EH (cell line): ENCODE data around the gene ATIC.

Experiments
- DNase-seq: peaks from one replicate; pipeline ENCODE4 v3.0.0-alpha.2; 2015; ENCODE audit warnings: low read depth

Gene ATIC

DNA sequence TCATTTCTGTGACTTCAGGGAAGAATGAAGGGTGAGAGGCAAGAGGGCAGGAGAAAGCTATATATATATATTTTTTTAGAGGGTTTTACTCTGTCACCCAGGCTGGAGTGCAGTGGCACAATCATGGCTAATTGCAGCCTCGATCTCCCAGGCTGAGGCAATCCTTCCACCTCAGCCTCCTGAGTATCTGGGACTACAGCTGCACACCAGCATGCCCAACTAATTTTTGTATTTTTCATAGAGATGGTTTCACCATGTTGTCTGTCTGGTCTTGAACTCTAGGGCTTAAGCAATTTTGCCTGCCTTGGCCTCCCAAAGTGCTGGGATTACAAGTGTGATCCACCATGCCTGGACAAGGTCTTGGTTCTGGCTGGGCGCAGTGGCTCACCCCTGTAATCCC is 3.4 kb downstream of the ATIC start:
- no peak for DNase-seq

DNA sequence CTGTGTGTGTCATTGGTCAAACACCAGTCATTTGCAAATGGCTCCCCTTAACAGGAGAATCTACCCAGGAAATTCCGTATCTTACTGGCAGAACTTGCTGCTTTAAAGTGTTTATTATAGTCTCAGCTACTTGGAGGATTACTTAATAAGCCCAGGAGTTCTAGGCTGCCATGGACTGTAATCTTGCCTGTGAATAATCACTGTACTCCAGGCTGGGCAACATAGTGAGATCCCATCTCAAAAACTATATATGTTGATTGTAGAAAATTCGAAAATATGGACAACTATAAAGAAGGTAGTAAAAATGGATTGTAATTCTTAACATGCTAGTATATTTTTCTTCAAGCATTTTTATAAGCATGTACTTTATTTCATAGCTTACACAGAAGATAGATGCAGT is 4.5 kb downstream of the ATIC start:
- DNase-seq = peak; percentile 8

DNA sequence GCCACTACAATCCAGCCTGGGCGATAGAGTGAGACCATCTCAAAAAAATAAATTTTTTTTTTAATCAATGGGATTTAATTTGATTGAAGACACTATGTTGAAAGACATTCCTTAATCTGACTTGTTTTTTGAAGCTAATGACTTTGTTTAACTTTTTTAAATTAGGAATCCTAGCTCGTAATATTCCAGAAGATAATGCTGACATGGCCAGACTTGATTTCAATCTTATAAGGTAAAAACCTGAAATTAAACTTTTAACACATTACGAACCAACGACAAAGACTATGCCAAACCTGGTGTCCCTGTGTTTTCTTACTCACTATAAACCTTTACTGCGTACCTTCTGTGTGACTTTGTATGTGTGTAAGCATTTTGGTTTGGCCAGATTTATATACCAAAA is 7.6 kb downstream of the ATIC start:
- no peak for DNase-seq

DNA sequence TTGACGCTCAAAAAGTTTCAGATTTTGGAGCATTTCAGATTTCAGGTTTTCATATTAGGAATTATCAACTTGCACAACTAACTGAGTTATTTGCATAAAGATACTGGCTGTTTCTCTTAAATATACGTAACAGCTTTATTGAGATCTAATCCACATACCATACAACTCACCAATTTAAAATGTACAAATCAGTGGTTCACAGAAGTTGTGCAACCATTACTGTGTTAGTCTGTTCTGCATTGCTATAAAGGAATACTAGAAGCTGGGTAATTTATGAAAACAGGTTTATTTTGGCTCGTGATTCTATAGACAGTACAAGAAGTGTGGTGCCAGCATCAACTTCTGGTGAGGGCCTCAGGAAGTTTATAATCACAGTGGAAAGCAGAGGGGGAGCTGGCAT is 8.2 kb downstream of the ATIC start:
- no peak for DNase-seq

DNA sequence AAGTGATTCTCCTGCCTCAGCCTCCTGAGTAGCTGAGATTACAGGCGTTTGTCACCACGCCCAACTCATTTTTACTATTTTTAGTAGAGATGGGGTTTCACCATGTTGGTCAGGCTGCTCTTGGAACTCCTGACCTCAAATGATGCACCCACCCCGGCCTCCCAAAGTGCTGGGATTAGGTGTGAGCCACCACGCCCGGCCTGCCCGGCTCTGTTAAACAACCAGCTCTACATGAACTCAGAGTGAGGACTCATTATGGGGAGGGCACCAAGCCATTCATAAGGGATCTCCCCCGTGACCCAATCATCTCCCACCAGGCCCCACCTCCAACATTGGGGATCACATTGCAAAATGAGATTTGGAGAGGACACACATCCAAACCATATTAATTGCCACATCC is 8.8 kb downstream of the ATIC start:
- no peak for DNase-seq

DNA sequence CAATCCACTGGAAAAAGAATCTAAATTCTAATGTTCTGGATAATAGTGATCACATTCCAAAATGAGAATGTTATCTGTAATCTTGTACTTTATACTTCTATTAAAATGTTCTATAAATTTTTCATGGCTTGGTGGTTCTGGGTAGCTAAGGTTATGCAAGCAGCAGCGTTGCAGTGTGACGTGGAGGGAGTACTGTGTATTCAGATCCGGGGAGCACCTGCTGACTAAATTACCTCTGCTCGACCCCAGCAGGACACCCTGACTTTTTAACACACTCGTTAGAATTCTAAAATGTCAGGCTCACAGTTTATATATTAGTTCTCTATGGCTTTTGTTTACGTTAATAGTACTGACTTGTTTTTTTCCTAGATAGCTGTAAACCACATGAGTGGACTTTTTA is 13.0 kb downstream of the ATIC start:
- DNase-seq = no peak

DNA sequence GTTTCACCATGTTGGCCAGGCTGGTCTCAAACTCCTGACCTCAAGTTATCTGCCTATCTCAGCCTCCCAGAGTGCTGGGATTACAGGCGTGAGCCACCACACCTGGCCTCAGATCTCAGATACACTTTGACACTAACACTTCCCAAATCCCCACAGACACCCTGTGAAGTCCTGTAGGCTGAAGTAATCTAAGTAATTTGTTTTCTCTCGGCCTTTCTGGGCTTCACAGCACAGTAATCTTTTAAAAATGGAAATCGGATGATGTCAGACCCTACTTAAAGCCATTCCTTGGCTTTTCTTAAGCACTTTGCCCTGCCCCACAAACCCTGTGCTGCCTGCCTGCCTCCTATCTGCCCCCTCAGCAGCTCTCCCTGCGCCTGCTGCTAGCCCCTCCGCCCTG is 16.2 kb downstream of the ATIC start:
- DNase-seq = peak; percentile 20

DNA sequence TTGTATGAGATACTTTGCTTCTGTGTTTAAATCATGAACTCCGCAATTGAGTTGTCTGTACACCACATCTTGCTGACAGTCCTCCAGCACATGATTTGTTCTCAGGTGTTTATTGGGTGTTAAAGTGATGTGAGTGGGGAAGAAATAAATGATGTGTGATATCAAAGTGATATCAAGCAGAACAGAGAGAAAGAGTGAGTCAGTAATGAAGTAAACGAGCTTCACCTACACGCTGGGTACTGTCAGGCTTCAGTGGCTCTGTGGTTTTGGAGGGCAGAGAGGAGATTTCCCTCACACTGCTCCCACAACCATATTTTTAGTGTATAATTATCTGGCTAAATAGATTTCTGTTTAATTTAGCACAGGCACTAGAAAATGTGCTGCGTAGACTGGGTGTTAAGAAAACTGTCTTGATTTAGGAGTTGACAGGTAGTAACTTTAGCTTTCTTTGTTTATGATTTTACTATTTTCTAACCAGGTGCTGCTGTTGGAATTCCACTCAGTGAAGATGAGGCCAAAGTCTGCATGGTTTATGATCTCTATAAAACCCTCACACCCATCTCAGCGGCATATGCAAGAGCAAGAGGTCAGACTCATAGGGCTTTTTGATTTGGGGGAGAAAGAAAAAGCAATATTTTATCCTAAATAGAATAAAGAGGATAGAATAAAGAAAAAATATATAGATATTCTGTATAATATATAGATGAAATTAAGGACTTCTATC is 21.2 kb downstream of the ATIC start:
- no peak for DNase-seq

DNA sequence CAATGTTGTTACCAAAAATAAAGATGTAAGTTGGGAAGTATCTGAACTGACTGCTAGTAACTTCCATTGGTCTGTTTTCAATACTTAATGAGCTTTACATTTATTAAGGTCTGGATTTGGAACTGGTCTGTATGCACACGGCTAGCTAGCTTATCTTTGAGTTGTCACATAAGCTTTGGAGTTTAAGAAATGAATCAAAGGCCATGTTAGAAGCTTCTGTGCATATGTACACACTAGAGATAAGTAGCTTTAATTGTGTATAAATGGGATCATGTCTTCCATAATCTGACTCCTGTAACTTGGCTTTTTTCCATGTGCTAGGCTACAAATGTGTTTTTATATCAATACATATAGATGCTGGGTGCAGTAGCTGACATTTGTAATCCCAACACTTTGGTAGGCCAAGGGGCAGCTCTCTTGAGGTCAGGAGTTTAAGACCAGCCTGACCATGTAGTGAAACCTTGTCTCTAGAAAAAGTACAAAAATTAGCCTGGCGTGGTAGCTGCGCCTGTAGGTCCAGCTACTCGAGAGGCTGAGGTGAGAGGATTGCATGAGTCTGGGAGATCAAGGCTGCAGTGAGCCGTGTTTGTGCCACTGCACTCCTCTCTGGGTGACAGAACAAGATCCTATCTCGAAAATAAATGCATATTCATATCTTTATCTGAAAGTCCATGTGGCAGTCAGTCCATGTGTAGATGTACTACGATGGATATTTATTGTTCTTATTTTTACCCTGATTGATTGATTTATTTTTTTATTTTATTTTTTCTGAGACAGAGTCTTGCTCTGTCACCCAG is 27.2 kb downstream of the ATIC start:
- DNase-seq = no peak

DNA sequence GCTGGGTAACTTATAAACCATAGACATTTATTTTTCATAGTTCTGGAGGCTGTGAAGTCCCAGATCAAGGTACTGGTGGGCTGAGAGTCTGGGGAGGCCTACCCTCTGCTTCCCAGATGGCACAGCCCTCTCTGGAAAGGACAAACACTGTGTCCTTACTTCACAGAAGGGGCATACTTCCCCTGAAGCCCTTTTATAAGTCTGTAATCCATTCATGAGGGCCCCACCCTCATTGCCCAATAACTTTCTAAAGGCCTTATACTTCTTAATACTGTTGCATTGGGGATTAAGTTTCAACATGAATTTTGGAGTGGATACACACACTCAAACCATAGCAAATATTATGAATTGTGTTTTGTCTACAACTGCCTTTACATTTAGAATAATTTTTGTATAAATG is 36.0 kb downstream of the ATIC start:
- no peak for DNase-seq

DNA sequence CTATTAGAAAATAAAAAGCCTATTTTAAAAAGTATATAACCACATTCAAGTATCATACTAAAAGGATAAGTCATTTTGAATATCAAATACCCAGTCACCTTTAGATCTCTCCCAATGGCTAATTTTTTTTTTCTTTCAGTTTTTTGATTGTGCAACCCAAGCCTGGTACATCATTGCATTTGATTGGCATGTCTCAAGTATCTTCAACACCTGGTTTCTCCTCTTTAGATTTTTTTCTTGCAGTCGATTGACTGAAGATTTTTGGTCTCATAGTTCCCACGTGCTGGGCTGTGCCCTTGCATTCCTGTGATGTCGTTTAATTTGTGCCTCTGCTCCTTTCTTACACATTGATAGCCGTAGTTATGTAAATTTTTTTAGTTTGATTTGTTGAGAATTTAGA is 40.7 kb downstream of the ATIC start:
- no peak for DNase-seq

DNA sequence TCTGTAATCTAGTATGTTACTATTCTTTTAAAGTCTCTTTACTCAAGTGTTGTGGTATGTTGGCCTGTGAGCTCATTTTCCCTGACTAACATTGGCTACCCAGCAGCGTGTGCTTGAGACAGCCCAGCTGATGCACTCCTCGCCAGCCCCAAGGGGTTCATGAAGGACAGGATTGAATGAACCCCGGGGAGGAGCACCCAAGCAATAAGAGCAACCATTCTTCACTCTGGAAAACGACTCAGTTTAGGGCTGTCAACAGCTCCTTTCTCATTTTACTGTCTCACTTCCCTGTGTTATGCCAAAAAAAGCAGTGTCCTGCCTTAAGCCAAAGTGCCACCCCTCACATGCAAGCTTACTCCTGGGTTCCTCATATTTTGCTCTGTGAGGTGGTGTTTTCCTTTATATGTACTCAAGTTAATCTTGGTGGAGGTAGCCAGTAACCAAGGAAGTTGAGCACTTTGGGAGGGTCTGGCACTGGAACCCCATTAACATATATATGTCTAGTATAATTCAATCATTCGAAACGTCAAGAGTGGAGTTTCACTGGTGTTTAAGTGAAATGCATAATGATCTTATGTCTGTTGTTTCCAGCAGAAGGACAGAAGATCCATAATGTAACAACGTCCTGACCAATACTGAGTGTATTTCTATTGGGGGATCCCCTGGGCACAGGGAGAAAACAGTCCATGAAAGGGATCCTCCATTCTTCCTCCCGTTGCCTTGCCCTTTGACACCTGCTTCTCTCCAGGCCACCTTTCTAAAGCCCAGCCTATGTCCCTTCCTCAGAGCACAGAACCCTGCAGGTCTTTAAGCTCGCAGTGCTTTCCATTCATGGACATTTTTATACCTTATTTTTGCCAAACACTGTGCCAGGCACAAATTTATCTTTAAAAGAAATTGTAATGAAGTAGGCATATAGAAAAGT is 43.2 kb downstream of the ATIC start:
- DNase-seq = peak; percentile 56

DNA sequence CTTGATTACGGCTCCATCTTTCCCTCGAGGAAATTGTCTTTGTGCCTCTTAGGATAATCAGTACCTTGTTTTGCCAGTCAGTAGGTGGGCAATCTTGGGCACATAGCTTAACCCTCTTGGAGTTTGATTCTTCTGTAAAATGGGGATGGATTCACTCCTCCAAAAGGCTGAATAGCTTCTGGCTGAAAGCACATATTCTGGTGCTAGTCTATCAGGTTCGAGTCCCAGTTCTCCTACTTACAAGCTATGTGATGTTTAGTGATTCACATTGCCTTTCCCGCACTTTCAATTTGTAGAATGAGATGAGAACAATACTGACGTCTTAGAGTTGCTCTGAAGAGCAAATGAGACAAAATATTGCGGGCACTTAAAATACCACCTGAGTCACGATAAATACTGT is 43.9 kb downstream of the ATIC start:
- peak; percentile 50 for DNase-seq

DNA sequence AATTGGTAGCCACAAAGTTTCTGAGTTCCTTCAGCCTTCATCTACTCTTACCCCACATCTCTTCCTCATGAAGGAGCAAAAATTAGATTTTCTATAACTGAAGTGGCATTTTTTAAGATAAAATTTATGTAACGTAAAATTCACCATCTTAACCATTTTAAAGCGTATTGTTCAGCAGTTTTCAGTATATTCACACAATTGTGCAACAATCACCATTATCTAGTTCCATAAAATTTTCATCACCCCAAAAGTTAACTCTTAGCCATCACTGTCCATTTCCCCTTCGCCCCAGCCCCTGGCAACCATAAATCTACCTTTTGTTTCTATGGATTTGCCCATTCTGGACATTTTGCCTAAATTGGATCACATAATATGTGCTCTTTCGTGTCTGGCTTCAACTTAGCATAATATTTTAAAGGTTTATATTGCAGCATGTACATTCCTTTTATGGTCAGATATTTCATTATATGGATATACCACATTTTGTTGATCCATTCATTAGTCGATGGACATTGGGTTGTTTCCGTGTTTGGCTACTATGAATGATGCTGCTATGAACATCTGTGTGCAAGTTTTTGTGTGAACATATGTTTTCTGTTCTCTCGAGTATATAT is 44.6 kb downstream of the ATIC start:
- no peak for DNase-seq

DNA sequence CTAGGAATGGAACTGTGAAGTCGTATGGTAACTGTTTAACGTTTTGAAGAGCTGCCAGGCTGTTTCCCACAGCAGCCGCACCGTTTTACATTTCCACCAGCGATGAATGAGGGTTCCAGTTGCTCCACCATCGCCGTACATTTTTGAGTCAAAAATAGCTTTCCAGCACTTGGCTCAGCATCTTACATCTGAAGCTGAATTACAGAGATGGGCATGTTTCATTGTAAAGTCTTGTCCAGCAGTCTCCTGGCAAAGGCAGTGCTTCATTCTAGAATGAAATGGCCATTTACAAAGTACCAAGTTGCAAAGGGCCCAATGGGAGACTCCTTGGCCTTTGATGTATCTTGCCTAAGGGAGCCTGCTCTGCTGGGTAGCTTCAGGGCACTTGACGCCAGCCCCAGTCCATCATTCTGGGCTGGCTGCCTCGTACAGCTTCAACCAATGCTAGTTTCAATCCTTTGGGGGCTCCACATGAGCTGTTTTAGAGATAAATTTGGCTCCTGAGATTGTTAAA is 45.1 kb downstream of the ATIC start:
- peak; percentile 65 for DNase-seq

DNA sequence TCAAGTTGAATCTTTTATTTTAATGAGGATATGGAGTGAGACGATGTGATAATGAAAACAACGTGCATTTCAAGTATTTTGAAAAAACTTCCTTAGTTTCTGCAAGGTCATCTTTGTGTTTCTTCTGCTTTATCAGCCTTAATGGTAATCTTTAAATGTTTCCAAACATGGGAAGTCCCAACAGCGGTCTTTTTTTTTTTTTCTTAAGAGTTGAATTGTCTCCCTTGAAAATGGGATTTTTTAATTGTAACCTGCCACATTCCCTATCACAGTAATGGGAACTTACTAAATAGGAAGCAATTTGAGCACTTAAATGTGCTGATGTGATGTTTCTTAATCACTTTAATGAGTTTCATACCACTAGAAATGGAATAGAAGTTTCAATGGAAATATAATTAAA is 45.8 kb downstream of the ATIC start:
- DNase-seq = peak; percentile 42

DNA sequence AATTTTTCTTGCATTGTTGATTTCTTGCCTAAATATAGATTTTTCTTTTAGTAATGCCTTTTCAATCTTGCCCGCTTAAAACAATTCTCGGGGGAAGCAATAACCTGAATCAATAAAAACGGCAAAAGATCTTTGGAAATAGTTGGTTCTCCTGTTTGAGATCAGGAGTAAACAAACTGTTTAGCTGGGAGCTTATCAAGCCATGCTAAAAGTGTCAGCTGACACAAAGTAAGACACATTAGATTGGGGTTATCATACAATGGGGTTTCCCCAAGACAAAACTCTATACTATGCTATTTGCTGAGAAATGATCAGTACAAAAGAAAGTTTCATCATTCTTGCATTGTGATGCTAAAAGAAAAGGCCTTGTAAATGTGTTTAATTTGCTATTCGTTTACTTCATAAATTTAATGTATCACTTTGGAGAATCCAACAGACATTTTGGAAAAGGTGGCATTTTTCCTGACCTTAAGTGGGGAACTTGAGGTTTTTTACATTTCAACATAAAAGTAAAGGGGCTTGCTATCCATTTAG is 46.5 kb downstream of the ATIC start:
- peak; percentile 40 for DNase-seq

DNA sequence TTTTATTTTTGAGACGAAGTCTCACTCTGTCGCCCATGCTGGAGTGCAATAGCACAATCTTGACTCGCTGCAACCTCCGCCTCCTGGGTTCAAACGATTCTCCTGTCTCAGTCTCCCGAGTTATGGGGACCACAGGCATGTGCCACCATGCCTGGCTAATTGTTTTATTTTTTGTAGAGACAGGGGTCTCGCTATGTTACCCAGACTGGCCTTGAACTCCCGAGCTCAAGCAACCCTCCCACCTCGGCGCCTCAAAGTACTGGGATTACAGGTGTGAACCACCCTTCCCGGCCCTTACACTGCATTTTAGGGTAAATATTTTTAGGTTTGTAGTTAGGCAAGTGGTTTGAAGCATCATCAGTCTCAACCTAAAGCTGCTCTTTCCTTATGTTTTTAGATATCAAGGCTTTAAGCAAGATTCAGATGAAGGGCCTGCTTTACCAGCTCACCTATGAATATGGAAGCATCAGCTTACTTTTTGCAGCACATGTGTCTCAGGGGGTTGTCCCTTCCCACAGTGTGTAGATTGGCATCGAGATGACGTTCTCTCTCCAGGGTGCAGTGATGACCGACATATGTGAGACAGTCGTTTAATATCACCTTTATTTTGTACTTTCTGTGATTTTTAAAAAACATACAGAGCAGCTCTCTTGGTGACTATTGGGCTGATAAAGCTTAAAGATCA is 47.2 kb downstream of the ATIC start:
- DNase-seq = peak; percentile 52

DNA sequence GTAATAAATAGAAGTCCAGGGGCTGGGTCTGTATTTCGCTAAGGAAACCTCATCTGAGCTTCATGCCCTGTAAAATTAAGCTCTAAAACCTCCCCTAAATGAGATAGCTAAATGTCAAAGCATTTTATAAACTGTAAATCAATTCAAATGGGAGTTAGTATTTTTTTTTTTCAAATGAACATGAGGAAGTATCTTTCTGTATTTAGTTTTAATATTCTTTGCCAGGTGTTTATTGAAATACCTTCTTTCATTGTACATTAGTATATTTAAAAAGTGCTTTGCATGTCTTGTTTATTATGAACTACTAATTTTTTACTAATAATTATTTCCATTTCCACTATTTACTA is 47.7 kb downstream of the ATIC start:
- no peak for DNase-seq

DNA sequence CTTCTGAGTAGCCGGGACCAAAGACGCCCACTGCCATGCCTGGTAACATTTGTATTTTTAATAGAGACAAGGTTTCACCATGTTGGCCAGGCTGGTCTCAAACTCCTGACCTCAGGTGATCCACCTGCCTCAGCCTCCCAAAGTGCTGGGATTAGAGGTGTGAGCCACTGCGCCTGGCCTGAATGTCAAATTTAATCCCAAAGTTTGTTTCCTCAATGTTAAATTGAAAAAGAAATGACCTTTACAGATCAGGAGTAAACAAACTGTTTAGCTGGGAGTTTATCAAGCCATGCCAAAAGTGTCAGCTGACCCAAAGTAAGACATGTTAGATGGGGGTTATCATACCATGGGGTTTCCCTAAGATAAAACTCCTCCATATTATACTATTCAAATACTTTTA is 48.2 kb downstream of the ATIC start:
- peak; percentile 18 for DNase-seq

DNA sequence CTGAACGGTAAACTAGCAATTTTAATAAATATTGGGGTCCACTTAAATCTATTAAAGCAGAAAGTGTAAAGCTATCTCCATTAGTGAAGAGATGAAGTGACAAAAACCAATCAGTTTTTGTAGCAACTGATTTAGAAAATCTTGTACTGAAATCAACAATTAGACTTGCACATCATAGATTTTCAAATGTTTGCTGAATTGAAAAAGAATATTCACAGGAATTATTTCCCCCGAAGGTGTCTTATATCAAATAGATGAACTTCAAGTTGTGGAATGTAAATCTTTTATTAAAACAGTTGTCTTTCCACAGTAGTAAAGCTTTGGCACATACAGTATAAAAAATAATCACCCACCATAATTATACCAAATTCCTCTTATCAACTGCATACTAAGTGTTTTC is 48.7 kb downstream of the ATIC start:
- peak; percentile 3 for DNase-seq
